GM21825 (cell line): ENCODE results near the gene ABRAXAS1.

ENCODE experiments used
- ATAC-seq: cut with Tn5 transposase; IDR thresholded peaks from one replicate; pipeline ENCODE4 v1.9.1; 2021; ENCODE audit warnings: mild to moderate bottlenecking, moderate library complexity; ENCODE audit not compliant: unreplicated experiment

ABRAXAS1 gene

DNA sequence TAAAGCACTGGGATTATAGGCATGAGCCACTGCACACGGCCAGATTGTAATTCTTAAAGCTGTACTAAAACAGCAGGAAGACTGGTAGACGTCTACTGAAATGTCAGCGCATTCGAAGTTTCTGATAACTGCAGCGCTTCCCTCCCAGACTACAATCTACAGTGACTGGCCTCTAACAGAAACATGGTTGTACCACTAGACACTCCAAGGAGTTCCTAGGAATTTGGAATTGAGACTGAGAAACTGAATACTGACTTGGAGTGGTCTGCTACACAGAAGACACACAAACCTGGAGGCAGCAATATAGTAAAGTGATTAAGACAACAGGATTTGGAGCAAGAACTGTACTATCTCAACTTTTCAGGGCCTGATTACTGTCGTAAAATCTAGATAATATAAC lies 30.2 kb downstream of the ABRAXAS1 start:
- no peak for ATAC-seq

DNA sequence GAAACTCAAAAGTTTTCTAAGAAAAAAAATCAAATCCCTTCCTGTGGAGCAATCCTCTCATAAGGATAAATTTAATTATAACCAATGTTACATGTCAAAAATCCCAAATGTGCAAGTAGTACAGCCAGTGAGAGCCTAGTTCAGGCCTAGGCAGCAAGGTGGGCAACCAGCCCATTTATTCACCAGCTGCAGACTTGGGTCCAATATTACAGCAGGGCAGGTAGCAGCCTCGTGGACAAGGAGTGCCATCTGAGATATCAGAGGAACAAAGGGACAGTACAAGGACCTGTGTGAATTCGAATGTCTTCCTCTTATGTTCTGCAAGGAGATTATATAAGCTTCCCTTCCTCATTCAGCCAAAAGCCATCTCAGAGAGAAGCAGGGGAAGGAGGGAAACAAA lies 35.9 kb downstream of the ABRAXAS1 start:
- no peak for ATAC-seq

DNA sequence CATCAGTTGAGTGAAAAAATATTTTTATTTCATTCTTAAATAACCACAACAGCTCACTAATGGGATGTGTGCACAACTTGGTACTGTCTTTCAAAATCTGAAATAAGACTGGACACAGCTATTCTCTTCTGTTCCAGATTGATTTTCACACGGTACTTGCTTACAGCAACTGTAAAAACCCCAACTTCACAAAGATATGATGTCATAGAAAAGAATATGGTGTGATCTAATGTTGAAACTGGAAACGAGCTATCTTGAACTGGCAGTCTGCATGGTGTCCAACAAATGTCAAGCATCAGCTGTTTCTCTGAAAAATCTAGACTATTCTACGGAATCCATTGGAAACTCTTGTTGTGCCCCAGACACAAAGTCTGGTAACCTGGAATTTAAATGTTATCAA lies 44.0 kb downstream of the ABRAXAS1 start:
- no peak for ATAC-seq

DNA sequence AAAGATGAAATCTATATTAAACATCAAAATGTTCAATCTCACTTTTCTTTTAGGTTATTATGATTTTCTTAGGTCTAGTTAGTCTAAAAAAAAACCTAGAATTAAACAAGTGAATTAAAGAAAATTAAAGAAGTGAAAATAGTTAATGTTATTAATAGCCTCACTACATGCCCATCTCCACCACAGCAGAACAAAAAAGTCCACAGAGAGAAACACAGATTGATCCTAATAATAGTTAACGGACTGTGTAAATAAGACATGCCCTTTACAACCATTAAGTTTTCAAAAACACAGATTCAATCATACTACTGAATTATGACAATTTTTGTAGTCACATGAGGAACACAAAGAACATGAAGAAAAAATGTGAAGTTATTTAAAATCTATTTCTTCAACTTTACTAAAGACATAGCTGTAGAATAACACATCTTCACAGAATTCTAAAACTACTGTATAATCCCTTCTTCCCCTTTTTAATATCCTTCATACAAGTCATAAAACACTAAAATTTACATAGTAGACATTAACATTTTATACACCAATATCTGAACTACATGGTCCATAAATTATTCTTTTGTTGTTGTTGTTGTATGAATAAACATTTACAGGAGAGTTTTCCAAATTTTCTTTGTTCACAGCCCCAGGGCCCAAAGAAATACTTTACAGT lies 44.6 kb downstream of the ABRAXAS1 start:
- ATAC-seq = no peak

- no peak for ATAC-seq
Measured at GRCh38 chr4:83438719-83439118, 46.2 kb downstream of the ABRAXAS1 start.

- ATAC-seq = no peak
Measured at GRCh38 chr4:83436680-83437079, 48.2 kb downstream of the ABRAXAS1 start.

GRCh38 chr4:83431200-83431599 lies 53.7 kb downstream of the ABRAXAS1 start:
- ATAC-seq = no peak

DNA sequence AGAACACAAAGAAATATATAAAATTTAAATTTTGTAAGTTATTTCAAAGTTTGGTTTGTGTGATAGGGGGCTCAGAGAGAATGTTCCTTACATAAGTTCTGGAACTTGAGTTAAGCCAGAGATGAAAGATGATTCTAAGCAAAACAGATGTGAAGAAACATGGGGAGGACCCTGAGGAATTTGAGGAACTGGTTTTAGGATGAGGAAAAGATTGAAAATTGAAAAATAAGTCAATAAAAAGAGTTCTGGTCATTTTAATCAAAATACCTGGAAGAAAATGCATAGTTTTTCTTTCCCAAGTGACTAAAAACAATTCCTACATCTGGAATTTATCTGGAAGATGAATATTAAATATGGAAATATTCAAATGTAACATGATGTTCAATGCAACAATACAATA lies 66.7 kb downstream of the ABRAXAS1 start:
- ATAC-seq = no peak

- ATAC-seq = no peak
Measured at GRCh38 chr4:83417566-83417965, 67.3 kb downstream of the ABRAXAS1 start.

GRCh38 chr4:83413676-83414075 lies 71.2 kb downstream of the ABRAXAS1 start:
- ATAC-seq = no peak
